Activated CD8-positive, alpha-beta T cell treated with anti-CD3 and anti-CD28 coated beads, Interleukin-2, amount 10 ng/mL, durations not matched to agents 7 days and 5 days (primary cell): Measurements from ENCODE around the gene PLEK2. TPM values are rescaled to one million over a fixed set of nuclear protein-coding genes. Genes with fewer than 3 reads are reported as not detected.
"Not testable (repeated sequence)": the region's sequence is repeated elsewhere in the genome, so short reads cannot be mapped to it uniquely, and the experiment has no call there.

Experiments
- ATAC-seq: fragments of 150-1000 bp; cut with Tn5 transposase; one replicate; pipeline ENCODE4 v1.10.0; 2021; ENCODE audit warnings: moderate library complexity
- CTCF ChIA-PET: fragments of 350-600 bp; sonication (Branson Sonifier 250); formaldehyde crosslinking; loops from one replicate; lab custom pipeline; 2021; ENCODE audit warnings: antibody characterized with exemption; lab: Charles Lee
- POLR2A ChIA-PET: fragments of 350-600 bp; sonication (Branson Sonifier 250); formaldehyde crosslinking; loops from one replicate; lab custom pipeline; 2021; ENCODE audit warnings: antibody characterized with exemption; lab: Charles Lee
- DNase-seq: peaks from one replicate; pipeline ENCODE4 v3.0.0-alpha.2; 2020
- H3K27ac Mint-ChIP-seq: one replicate; pipeline ENCODE4 v1.8.0; 2021; ENCODE audit warnings: mild to moderate bottlenecking, mixed read lengths
- H3K27me3 Mint-ChIP-seq: one replicate; pipeline ENCODE4 v1.8.0; 2021; ENCODE audit warnings: low read depth, mixed read lengths
- H3K36me3 Mint-ChIP-seq: one replicate; pipeline ENCODE4 v1.8.0; 2021; ENCODE audit warnings: low read depth, mixed read lengths
- H3K4me1 Mint-ChIP-seq: one replicate; pipeline ENCODE4 v1.8.0; 2021; ENCODE audit warnings: low read depth, mixed read lengths
- H3K4me3 Mint-ChIP-seq: one replicate; pipeline ENCODE4 v1.8.0; 2021; ENCODE audit warnings: mild to moderate bottlenecking, mixed read lengths
- H3K9me3 Mint-ChIP-seq: one replicate; pipeline ENCODE4 v1.8.0; 2022; ENCODE audit warnings: mixed read lengths; ENCODE audit not compliant: insufficient read depth
- microRNA-seq: library from miRNA; unstranded; fragments of <30 nt; microRNA quantifications from one replicate; pipeline ENCODE4 v1.2.0, GENCODE V29; 2022
- total RNA-seq, 2 experiments: library from RNA; stranded (reverse); gene quantifications; one replicate each; pipeline ENCODE4 v1.2.3, GENCODE V29; 2021

Gene PLEK2
- total RNA-seq, 2 experiments from 2014 or later: not detected

- Mint-ChIP-seq H3K4me1 (peaks cover 31% of the 10 kb centered on the region), H3K27me3 (no peaks in the 10 kb centered on the region), H3K27ac (no peak overlapping the region), H3K36me3 (peaks cover 11% of the 10 kb centered on the region), H3K4me3 (no peak overlapping the region), H3K9me3 (no peaks in the 10 kb centered on the region)
- ATAC-seq: no peak
- no peak for DNase-seq
- ChIA-PET POLR2A (interaction anchor here (0.7 kb wide), 1 partner anchor 132 kb away, joined by 3 read pairs; no protein-coding TSS in a partner anchor), CTCF (interaction anchor here (0.7 to 1.2 kb wide), 3 partner anchors 27 to 347 kb away, joined by 3 to 5 read pairs (median 3); no protein-coding TSS in a partner anchor)
Observed at GRCh38 chr14:67357186-67357968, 54.6 kb downstream of the PLEK2 start.

- H3K4me3 Mint-ChIP-seq: no peak overlapping the region
- H3K9me3 Mint-ChIP-seq: no peaks in the 10 kb centered on the region
- H3K4me1 Mint-ChIP-seq: peaks cover 1% of the 10 kb centered on the region
- H3K36me3 Mint-ChIP-seq: peaks cover 17% of the 10 kb centered on the region
- no peaks in the 10 kb centered on the region for H3K27me3 Mint-ChIP-seq
- ChIA-PET POLR2A (no interaction called here), CTCF (interaction anchor here (3.7 kb wide), 1 partner anchor 8 kb away, joined by 20 read pairs; the partner anchor contains the start of genes ATP6V1D and EIF2S1)
- ATAC-seq (no peak), DNase-seq (no peak)
- no peak overlapping the region for H3K27ac Mint-ChIP-seq
Observed at GRCh38 chr14:67352055-67352454, 59.9 kb downstream of the PLEK2 start.

GRCh38 chr14:67345583-67345982 is 66.4 kb downstream of the PLEK2 start:
- H3K4me1 Mint-ChIP-seq: no peaks in the 10 kb centered on the region
- ATAC-seq (no peak), DNase-seq (no peak)
- H3K27ac Mint-ChIP-seq: no peak overlapping the region
- peaks cover 35% of the 10 kb centered on the region for H3K36me3 Mint-ChIP-seq
- H3K27me3 Mint-ChIP-seq: no peaks in the 10 kb centered on the region
- ChIA-PET CTCF (no interaction called here), POLR2A (interaction anchor here (0.9 kb wide), 1 partner anchor 159 kb away, joined by 3 read pairs; no protein-coding TSS in a partner anchor)
- H3K4me3 Mint-ChIP-seq: no peak overlapping the region
- H3K9me3 Mint-ChIP-seq: no peaks in the 10 kb centered on the region

- ChIA-PET CTCF (interaction anchor here (1.0 to 1.3 kb wide), 2 partner anchors 16 to 58 kb away, joined by 3 to 4 read pairs; partner anchors contain the start of gene ATP6V1D), POLR2A (no interaction called here)
- Mint-ChIP-seq H3K36me3 (peaks cover 33% of the 10 kb centered on the region), H3K4me3 (no peak overlapping the region), H3K9me3 (no peaks in the 10 kb centered on the region), H3K4me1 (no peaks in the 10 kb centered on the region), H3K27me3 (no peaks in the 10 kb centered on the region), H3K27ac (no peak overlapping the region)
- DNase-seq (no peak), ATAC-seq (no peak)
Observed at GRCh38 chr14:67343601-67344230, 68.2 kb downstream of the PLEK2 start.

GRCh38 chr14:67341231-67341630 is 70.7 kb downstream of the PLEK2 start:
- H3K27me3 Mint-ChIP-seq, POLR2A ChIA-PET, H3K4me3 Mint-ChIP-seq, ATAC-seq, H3K27ac Mint-ChIP-seq, H3K9me3 Mint-ChIP-seq, CTCF ChIA-PET, H3K4me1 Mint-ChIP-seq, DNase-seq: not testable (repeated sequence)
- H3K36me3 Mint-ChIP-seq: peaks cover 42% of the 10 kb centered on the region

Small RNA genes lying within 50 kb of the gene (microRNA-seq; reads per million reads assigned to microRNA genes)
- gene MIR5694: not detected

Other genes with a start within 250 kb of the PLEK2 start
- gene GARIN2, start 222.7 kb downstream of the PLEK2 start, total RNA-seq: not detected
- 1 to 10 TPM; 5.1 to 5.5 TPM for gene PALS1, start 170.7 kb downstream of the PLEK2 start, total RNA-seq
- 10 to 100 TPM; 36.5 to 43.6 TPM for gene ATP6V1D, start 52.4 kb downstream of the PLEK2 start, total RNA-seq
- 100 to 1,000 TPM; 136 to 150 TPM for gene EIF2S1, start 51.8 kb downstream of the PLEK2 start, total RNA-seq
- gene TMEM229B, start 76.6 kb upstream of the PLEK2 start, total RNA-seq: 1 to 10 TPM; 9.9 to 10.0 TPM
- under 1 TPM; 0.42 to 0.99 TPM for gene PLEKHH1, start 121.1 kb upstream of the PLEK2 start, total RNA-seq
- gene PIGH, start 188.1 kb upstream of the PLEK2 start, total RNA-seq: 10 to 100 TPM; 14.8 to 17.5 TPM
- 1 to 10 TPM; 1.6 to 2.3 TPM for gene ARG2, start 207.8 kb upstream of the PLEK2 start, total RNA-seq